ENCODE measurements around the gene MTTP. TPM values are rescaled to one million over a fixed set of nuclear protein-coding genes. Genes with fewer than 3 reads are reported as not detected.

Gene MTTP
- total RNA-seq, 1 experiment from 2014 or later, result 0.20 TPM

- H4K20me1 ChIP-seq (ENCODE audit: insufficient read depth), result no peaks in the 10 kb centered on the region
Observed at GRCh38 chr4:99572527-99573240, 1.9 kb upstream of the MTTP start.

More at GRCh38 chr4:99572527-99573240, 1.9 kb upstream of the MTTP start:
- Histone ChIP-seq H3K4me2 (ENCODE audit: low read length) (no peak overlapping the region), H3K9me2 (ENCODE audit: insufficient read depth) (no peaks in the 10 kb centered on the region), H3K36me3 (ENCODE audit: control insufficient read depth in 1 of 2, insufficient read depth in 2 of 2, low read length in 2 of 2) (no peaks in the 10 kb centered on the region), H3K4me1 (ENCODE audit: control insufficient read depth in 1 of 2, insufficient read depth in 2 of 2, low read length in 2 of 2) (no peaks in the 10 kb centered on the region), H3K27me3 (ENCODE audit: insufficient read depth, low read length) (no peaks in the 10 kb centered on the region), H2AFZ (ENCODE audit: low read depth, low read length, poor library complexity, severe bottlenecking) (no peak overlapping the region), H3K4me3 (replicated peaks in 1 of 2; ENCODE audit: low read depth in 1 of 2, low read length in 2 of 2) (no peak overlapping the region), H3K79me2 (ENCODE audit: insufficient read depth, low read length) (no peaks in the 10 kb centered on the region), H3K9me3 (ENCODE audit: control insufficient read depth in 1 of 2, insufficient read depth in 1 of 2, low read depth in 1 of 2, low read length in 2 of 2) (no peaks in the 10 kb centered on the region), H3K27ac (ENCODE audit: low read depth, low read length) (no peak overlapping the region), H3K9ac (ENCODE audit: low read length) (no peak overlapping the region)
- TF ChIP-seq TCF7L2 (IDR thresholded peaks at IDR 0.05; ENCODE audit: borderline replicate concordance, extremely low read depth, insufficient read depth, insufficient read length) (no peak), REST (IDR thresholded peaks at IDR 0.05; ENCODE audit: low read depth) (no peak), CEBPB (IDR thresholded peaks at IDR 0.05; ENCODE audit: low read depth) (no peak), EZH2phosphoT487 (IDR thresholded peaks at IDR 0.05; ENCODE audit: borderline replicate concordance) (no peak), EGR1 (IDR thresholded peaks at IDR 0.05; ENCODE audit: low read depth) (no peak), CBX3 (IDR thresholded peaks at IDR 0.05; ENCODE audit: low read depth) (no peak), SRF (IDR thresholded peaks at IDR 0.05; ENCODE audit: low read depth) (no peak), EZH2 (IDR thresholded peaks at IDR 0.05) (no peak)
- TF ChIP-seq, protein P1, sequence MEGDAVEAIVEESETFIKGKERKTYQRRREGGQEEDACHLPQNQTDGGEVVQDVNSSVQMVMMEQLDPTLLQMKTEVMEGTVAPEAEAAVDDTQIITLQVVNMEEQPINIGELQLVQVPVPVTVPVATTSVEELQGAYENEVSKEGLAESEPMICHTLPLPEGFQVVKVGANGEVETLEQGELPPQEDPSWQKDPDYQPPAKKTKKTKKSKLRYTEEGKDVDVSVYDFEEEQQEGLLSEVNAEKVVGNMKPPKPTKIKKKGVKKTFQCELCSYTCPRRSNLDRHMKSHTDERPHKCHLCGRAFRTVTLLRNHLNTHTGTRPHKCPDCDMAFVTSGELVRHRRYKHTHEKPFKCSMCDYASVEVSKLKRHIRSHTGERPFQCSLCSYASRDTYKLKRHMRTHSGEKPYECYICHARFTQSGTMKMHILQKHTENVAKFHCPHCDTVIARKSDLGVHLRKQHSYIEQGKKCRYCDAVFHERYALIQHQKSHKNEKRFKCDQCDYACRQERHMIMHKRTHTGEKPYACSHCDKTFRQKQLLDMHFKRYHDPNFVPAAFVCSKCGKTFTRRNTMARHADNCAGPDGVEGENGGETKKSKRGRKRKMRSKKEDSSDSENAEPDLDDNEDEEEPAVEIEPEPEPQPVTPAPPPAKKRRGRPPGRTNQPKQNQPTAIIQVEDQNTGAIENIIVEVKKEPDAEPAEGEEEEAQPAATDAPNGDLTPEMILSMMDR (IDR thresholded peaks at IDR 0.05 in 2 of 3, conservative IDR thresholded peaks at IDR 0.05 in 1 of 3; ENCODE audit: borderline replicate concordance in 1 of 3, insufficient read depth in 1 of 3, low read depth in 2 of 3, low read length in 2 of 3), result no peak
- TF ChIP-seq, protein P2, sequence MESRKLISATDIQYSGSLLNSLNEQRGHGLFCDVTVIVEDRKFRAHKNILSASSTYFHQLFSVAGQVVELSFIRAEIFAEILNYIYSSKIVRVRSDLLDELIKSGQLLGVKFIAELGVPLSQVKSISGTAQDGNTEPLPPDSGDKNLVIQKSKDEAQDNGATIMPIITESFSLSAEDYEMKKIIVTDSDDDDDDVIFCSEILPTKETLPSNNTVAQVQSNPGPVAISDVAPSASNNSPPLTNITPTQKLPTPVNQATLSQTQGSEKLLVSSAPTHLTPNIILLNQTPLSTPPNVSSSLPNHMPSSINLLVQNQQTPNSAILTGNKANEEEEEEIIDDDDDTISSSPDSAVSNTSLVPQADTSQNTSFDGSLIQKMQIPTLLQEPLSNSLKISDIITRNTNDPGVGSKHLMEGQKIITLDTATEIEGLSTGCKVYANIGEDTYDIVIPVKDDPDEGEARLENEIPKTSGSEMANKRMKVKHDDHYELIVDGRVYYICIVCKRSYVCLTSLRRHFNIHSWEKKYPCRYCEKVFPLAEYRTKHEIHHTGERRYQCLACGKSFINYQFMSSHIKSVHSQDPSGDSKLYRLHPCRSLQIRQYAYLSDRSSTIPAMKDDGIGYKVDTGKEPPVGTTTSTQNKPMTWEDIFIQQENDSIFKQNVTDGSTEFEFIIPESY (IDR thresholded peaks at IDR 0.05; ENCODE audit: extremely low read depth, insufficient replicate concordance, low read length), result no peak
- intact Hi-C loops (cut with micrococcal nuclease), result no loop called here
- ChIA-PET RAD21 (ENCODE audit: low non-redundant PET in 1 of 2, low total read pairs in 2 of 2, uncharacterized antibody in 2 of 2, unreplicated experiment in 2 of 2) (no interaction called here), CTCF (no interaction called here), POLR2A (interaction anchor here (1.2 kb wide), 1 partner anchor 9 kb away, joined by 3 read pairs; the partner anchor contains the start of gene TRMT10A)
- DNase-seq (ENCODE audit: low read depth, low spot score), result no peak
- no peak for ATAC-seq
- BruUV-seq (replicated peaks), result no TSS peak

All from HCT116 (cell line).